Calu3 (cell line): ENCODE data around the gene PCDHA5. TPM values are rescaled to one million over a fixed set of nuclear protein-coding genes. Genes with fewer than 3 reads are reported as not detected.
A peak's percentile ranks its signal among the peaks of the same experiment; 100 is the strongest.
"Not testable (repeated sequence)": the region's sequence is repeated elsewhere in the genome, so short reads cannot be mapped to it uniquely, and the experiment has no call there.

Source experiments
- Bru-seq: library from RNA; stranded (reverse); fragments of 400-500 nt; gene quantifications from one replicate; lab custom pipeline; 2021; lab: Mats Ljungman, UMichigan
- BruChase-seq, 2 experiments: library from RNA; stranded (reverse); fragments of 400-500 nt; gene quantifications; one replicate each; lab custom pipeline; 2021; lab: Mats Ljungman, UMichigan
- BruUV-seq: library from RNA; stranded (reverse); fragments of 400-500 nt; replicated peaks from 2 replicates; lab custom pipeline; 2021; lab: Mats Ljungman, UMichigan
- CTCF ChIA-PET: fragments of 300-600 bp; sonication (Branson Sonifier 250); formaldehyde crosslinking; loops from one replicate; lab custom pipeline; 2022; ENCODE audit warnings: antibody characterized with exemption; lab: Charles Lee
- DNase-seq: peaks from one replicate; pipeline ENCODE4 v3.0.0; 2022
- H3K27ac Mint-ChIP-seq: one replicate; pipeline ENCODE4 v1.8.0; 2022; ENCODE audit warnings: mixed read lengths; ENCODE audit not compliant: unreplicated experiment
- H3K27me3 Mint-ChIP-seq: one replicate; pipeline ENCODE4 v1.8.0; 2022; ENCODE audit warnings: mixed read lengths; ENCODE audit not compliant: unreplicated experiment
- H3K36me3 Mint-ChIP-seq: one replicate; pipeline ENCODE4 v1.8.0; 2022; ENCODE audit warnings: mild to moderate bottlenecking, moderate library complexity, mixed read lengths; ENCODE audit not compliant: insufficient read depth, unreplicated experiment
- H3K4me1 Mint-ChIP-seq: one replicate; pipeline ENCODE4 v1.8.0; 2022; ENCODE audit warnings: mild to moderate bottlenecking, low read depth, mixed read lengths; ENCODE audit not compliant: unreplicated experiment
- H3K4me3 Mint-ChIP-seq: one replicate; pipeline ENCODE4 v1.8.0; 2022; ENCODE audit warnings: mild to moderate bottlenecking, low read depth, moderate library complexity, mixed read lengths; ENCODE audit not compliant: unreplicated experiment
- H3K9me3 Mint-ChIP-seq: one replicate; pipeline ENCODE4 v1.8.0; 2022; ENCODE audit warnings: low read depth, mixed read lengths; ENCODE audit not compliant: unreplicated experiment
- CTCF ChIP-seq: fragments of 200-600 bp; IDR thresholded peaks from one replicate; pipeline ENCODE4 v1.8.0; 2022; ENCODE audit warnings: antibody characterized with exemption; ENCODE audit not compliant: unreplicated experiment
- intact Hi-C: fragments of 100-400 bp; cut with micrococcal nuclease; formaldehyde crosslinking; loops from one replicate; pipeline ENCODE4 v1.10.0; 2022; ENCODE audit not compliant: unreplicated experiment
- long read RNA-seq: library from polyadenylated mRNA; stranded (forward); transcript quantifications from one replicate; pipeline ENCODE4 v2.0.0, GENCODE V29; 2022
- total RNA-seq: library from RNA; stranded (reverse); gene quantifications from 2 replicates; pipeline ENCODE4 v1.2.3, GENCODE V29; 2022

PCDHA5 gene
- total RNA-seq (0.81 and 1.5 TPM in 2 replicates), Bru-seq, nascent RNA (percentile 36 among the genes with signal in this experiment), BruChase-seq, experiment 1, labeled RNA remaining after a 6-hour chase (percentile 59 among the genes with signal in this experiment), BruChase-seq, experiment 2, labeled RNA remaining after a 2-hour chase (percentile 57 among the genes with signal in this experiment)
- long read RNA-seq, result 0 reads

- no peak within 1 kb of the TSS for H3K4me3 Mint-ChIP-seq
- DNase-seq, result no peak
- H3K27me3 Mint-ChIP-seq, result no peaks in the 10 kb centered on the region
- H3K27ac Mint-ChIP-seq, result no peak within 1 kb of the TSS
- intact Hi-C loops, result no loop called here
- BruUV-seq, result no TSS peak
- H3K9me3 Mint-ChIP-seq, result peaks cover 7% of the 10 kb centered on the region
- TF ChIP-seq CTCF, result no peak
- H3K4me1 Mint-ChIP-seq, result no peaks in the 10 kb centered on the region
- H3K36me3 Mint-ChIP-seq, result no peaks in the 10 kb centered on the region
- CTCF ChIA-PET, result no interaction called here
Observed at GRCh38 chr5:140821375-140822280, at the start of gene PCDHA5. TSS of gene PCDHA5 (plus strand) at chr5:140821613.

- Mint-ChIP-seq H3K27ac (no peak overlapping the region), H3K4me3 (no peak overlapping the region), H3K36me3 (no peaks in the 10 kb centered on the region), H3K9me3 (peaks cover 24% of the 10 kb centered on the region), H3K4me1 (no peaks in the 10 kb centered on the region), H3K27me3 (no peaks in the 10 kb centered on the region)
- no TSS peak for BruUV-seq
- intact Hi-C loops, result no loop called here
- CTCF ChIA-PET, result no interaction called here
- no peak for DNase-seq
- TF ChIP-seq CTCF, result no peak
Observed at GRCh38 chr5:140780512-140780911, 40.9 kb upstream of the PCDHA5 start.

- peaks cover 4% of the 10 kb centered on the region for H3K36me3 Mint-ChIP-seq
- BruUV-seq, result no TSS peak
- H3K4me1 Mint-ChIP-seq, result no peaks in the 10 kb centered on the region
- no peaks in the 10 kb centered on the region for H3K27me3 Mint-ChIP-seq
- H3K9me3 Mint-ChIP-seq, result peaks cover 7% of the 10 kb centered on the region
- intact Hi-C loops, result loop anchor here (1.0 kb wide), 1 partner anchor 255 kb away; no protein-coding TSS in a partner anchor
- CTCF ChIA-PET, result interaction anchor here (0.7 to 1.7 kb wide), 9 partner anchors 60 to 778 kb away, joined by 3 to 15 read pairs (median 4); partner anchors contain the start of genes PCDHGA9 and PCDHGC3
- peak; percentile 23 for DNase-seq
- no peak within 1 kb of the TSS for H3K27ac Mint-ChIP-seq
- no peak for TF ChIP-seq CTCF
- H3K4me3 Mint-ChIP-seq, result peak within 1 kb of the TSS; percentile 56
Observed at GRCh38 chr5:140785905-140786686, 35.3 kb upstream of the PCDHA5 start, which contains the start of gene PCDHA1. TSS of gene PCDHA1 (plus strand) at chr5:140786140.

GRCh38 chr5:140787422-140787821 lies 34.0 kb upstream of the PCDHA5 start:
- H3K9me3 Mint-ChIP-seq, BruUV-seq, H3K36me3 Mint-ChIP-seq, H3K27me3 Mint-ChIP-seq, DNase-seq, CTCF ChIA-PET, H3K27ac Mint-ChIP-seq, H3K4me1 Mint-ChIP-seq, H3K4me3 Mint-ChIP-seq, intact Hi-C loops: not testable (repeated sequence)

- BruUV-seq, DNase-seq, CTCF ChIA-PET, H3K9me3 Mint-ChIP-seq, H3K36me3 Mint-ChIP-seq, intact Hi-C loops, H3K27ac Mint-ChIP-seq, H3K4me1 Mint-ChIP-seq, H3K27me3 Mint-ChIP-seq, H3K4me3 Mint-ChIP-seq: not testable (repeated sequence)
Observed at GRCh38 chr5:140787849-140788504, 33.4 kb upstream of the PCDHA5 start.
